Kidney (tissue), 14 donors: Measurements from ENCODE around the gene ERBB4. TPM values are rescaled to one million over a fixed set of nuclear protein-coding genes. Genes with fewer than 3 reads are reported as not detected.

Experiments used
- DNase-seq, 5 donors: peaks; one replicate each; pipeline ENCODE4 v3.0.0-alpha.2; 2013 to 2020
- FAIRE-seq: peaks from 2 replicates; lab custom pipeline; 2012; peaks lifted over from hg19 to GRCh38; lab: Jason Lieb, UNC
- H3K27ac ChIP-seq, 2 donors: one replicate each; pipeline ENCODE4 v1.7.0; 2013; ENCODE audit warnings: low read depth in 2 of 2, low read length in 2 of 2, inconsistent platforms in 1 of 2
- H3K27me3 ChIP-seq: one replicate; pipeline ENCODE4 v1.7.1; 2013; ENCODE audit warnings: low read length, inconsistent platforms; ENCODE audit not compliant: control insufficient read depth, insufficient read depth
- H3K36me3 ChIP-seq, 3 donors: one replicate each; pipeline versions ENCODE4 v1.7.0 to v1.7.1; 2013; ENCODE audit warnings: low read length in 3 of 3, control low read depth in 1 of 3, inconsistent platforms in 1 of 3; ENCODE audit not compliant: insufficient read depth in 3 of 3, control insufficient read depth in 2 of 3
- H3K4me1 ChIP-seq, 3 donors: one replicate each; pipeline versions ENCODE4 v1.7.0 to v1.7.1; 2013; ENCODE audit warnings: low read length in 3 of 3, inconsistent platforms in 1 of 3, low read depth in 1 of 3; ENCODE audit not compliant: control insufficient read depth in 2 of 3, insufficient read depth in 2 of 3
- H3K4me3 ChIP-seq, 3 donors: one replicate each; pipeline versions ENCODE4 v1.7.0 to v1.8.1; 2013; ENCODE audit warnings: low read length in 3 of 3, control low read depth in 1 of 3, inconsistent platforms in 1 of 3
- H3K9ac ChIP-seq, 3 donors: one replicate each; pipeline versions ENCODE4 v1.7.0 to v1.7.1; 2013; ENCODE audit warnings: low read length in 3 of 3, control low read depth in 1 of 3, inconsistent platforms in 1 of 3
- H3K9me3 ChIP-seq, 3 donors: one replicate each; pipeline versions ENCODE4 v1.7.0 to v1.7.1; 2013; ENCODE audit warnings: low read length in 3 of 3, control low read depth in 1 of 3, inconsistent platforms in 1 of 3; ENCODE audit not compliant: control insufficient read depth in 2 of 3, insufficient read depth in 1 of 3
- intact Hi-C: fragments of 100-400 bp; cut with DNase I; formaldehyde crosslinking; loops from one replicate; pipeline ENCODE4 v1.11.1; 2022
- polyA plus RNA-seq: library from polyadenylated mRNA; stranded (reverse); fragments of 350-450 nt; fragmentation: Illumina TruSeq; extraction: RNeasy Lipid Tissue Mini Kit (QIAGEN cat#74804); gene quantifications from one replicate; pipeline ENCODE4 v1.2.3, GENCODE V29; 2014; ENCODE audit warnings: low read depth, low replicate concordance; ENCODE audit not compliant: insufficient read depth
- total RNA-seq: library from RNA; stranded (reverse); fragmentation: NEBNext Ultra II Directional; extraction: Animal tissue kit (Norgen Biotek cat#: 25700); gene quantifications from one replicate; pipeline ENCODE4 v1.2.1, GENCODE V29; 2021
- TF ChIP-seq, protein P1 (sequence below): IDR thresholded peaks from 3 replicates; pipeline ENCODE4 v1.5.1; 2012; ENCODE audit warnings: mild to moderate bottlenecking, moderate library complexity, borderline replicate concordance; ENCODE audit not compliant: insufficient read depth; ENCODE audit errors: extremely low read depth
- donor health status: control.
- donor health status: control.
- donor health status: control.
- donor health status: control.
- donor health status: control.
- donor health status: DM: yes; HTN: yes; CAD: no.
- donor health status: Normal renal cell carcinoma (clear cell type).

Gene ERBB4
- total and polyA plus RNA-seq, 2 donors from 2014 or later: 3.9 to 152 TPM

DNA sequence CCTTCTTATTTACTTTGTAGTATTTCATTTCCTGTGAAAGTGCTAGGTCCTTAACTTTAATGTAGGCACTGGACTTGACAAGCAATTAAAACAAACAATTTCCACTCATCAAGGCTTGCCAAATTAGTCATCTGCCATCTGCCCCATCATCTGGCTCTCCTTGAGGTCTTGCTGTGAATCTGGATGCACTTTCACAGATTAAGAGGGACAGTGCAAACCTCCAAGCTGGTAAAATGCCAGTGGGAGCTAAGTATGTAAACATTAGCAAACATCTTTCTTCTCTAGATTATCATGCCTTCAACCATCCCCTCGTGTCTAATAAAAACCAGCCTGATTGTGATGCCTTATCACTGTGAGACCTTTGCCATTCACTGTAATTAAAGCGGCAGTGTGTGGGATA is 402.9 kb downstream of the ERBB4 start:
- Histone ChIP-seq H3K9me3 (no peaks in the 10 kb centered on the region), H3K4me1 (no peaks in the 10 kb centered on the region), H3K9ac (no peak overlapping the region), H3K27ac (no peak overlapping the region), H3K36me3 (no peaks in the 10 kb centered on the region), H3K27me3 (no peaks in the 10 kb centered on the region), H3K4me3 (no peak overlapping the region)
- FAIRE-seq (no peak), DNase-seq (no peak)
- TF ChIP-seq, protein P1, sequence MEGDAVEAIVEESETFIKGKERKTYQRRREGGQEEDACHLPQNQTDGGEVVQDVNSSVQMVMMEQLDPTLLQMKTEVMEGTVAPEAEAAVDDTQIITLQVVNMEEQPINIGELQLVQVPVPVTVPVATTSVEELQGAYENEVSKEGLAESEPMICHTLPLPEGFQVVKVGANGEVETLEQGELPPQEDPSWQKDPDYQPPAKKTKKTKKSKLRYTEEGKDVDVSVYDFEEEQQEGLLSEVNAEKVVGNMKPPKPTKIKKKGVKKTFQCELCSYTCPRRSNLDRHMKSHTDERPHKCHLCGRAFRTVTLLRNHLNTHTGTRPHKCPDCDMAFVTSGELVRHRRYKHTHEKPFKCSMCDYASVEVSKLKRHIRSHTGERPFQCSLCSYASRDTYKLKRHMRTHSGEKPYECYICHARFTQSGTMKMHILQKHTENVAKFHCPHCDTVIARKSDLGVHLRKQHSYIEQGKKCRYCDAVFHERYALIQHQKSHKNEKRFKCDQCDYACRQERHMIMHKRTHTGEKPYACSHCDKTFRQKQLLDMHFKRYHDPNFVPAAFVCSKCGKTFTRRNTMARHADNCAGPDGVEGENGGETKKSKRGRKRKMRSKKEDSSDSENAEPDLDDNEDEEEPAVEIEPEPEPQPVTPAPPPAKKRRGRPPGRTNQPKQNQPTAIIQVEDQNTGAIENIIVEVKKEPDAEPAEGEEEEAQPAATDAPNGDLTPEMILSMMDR: no peak
- intact Hi-C loops: no loop called here

DNA sequence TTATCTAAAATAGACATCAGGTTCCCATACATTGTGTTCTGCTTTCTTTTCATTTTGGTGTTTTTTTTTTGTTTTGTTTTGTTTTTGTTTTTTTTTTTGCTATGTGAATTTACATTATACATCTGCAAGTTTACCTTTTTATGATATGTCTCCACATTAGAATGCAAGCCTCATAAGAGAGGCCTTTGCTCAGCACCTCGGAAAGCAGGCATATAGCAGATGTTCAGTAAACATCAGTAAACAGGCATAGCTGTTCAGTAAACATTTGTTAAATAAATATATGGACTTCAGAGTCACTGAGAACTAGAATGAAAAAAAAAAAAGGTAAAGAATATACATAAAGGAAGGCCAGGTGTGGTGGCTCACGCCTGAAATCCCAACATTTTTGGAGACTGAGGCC is 405.3 kb downstream of the ERBB4 start:
- H3K9ac ChIP-seq: no peak overlapping the region
- H3K36me3 ChIP-seq: no peaks in the 10 kb centered on the region
- intact Hi-C loops: no loop called here
- no peak overlapping the region for H3K27ac ChIP-seq
- FAIRE-seq (no peak), DNase-seq (no peak)
- TF ChIP-seq, protein P1: no peak
- no peak overlapping the region for H3K4me3 ChIP-seq
- H3K4me1 ChIP-seq: no peaks in the 10 kb centered on the region
- no peaks in the 10 kb centered on the region for H3K9me3 ChIP-seq
- H3K27me3 ChIP-seq: no peaks in the 10 kb centered on the region

DNA sequence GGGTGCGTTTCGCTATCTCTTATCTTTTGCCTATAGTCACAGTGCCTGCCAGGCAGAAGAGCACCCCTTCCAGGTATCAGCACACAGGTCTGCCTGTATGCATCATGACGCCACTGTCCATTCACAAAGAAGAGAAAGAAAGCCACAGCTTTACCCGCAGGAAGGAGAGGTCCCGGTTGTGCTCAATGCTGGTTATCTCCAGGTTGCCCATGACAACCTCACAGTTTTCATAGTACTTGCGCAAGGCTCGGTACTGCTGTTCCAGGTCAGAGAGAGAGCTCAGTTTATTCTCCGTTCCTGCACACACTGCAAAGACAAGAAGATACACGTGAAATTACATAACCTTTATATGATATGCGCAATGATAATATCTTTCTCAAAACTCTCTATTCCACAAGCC is 414.0 kb downstream of the ERBB4 start:
- H3K36me3 ChIP-seq: no peaks in the 10 kb centered on the region
- H3K27me3 ChIP-seq: no peaks in the 10 kb centered on the region
- no peak for DNase-seq
- no peak for FAIRE-seq
- intact Hi-C loops: no loop called here
- no peaks in the 10 kb centered on the region for H3K9me3 ChIP-seq
- H3K4me3 ChIP-seq: no peak overlapping the region
- TF ChIP-seq, protein P1: no peak
- H3K27ac ChIP-seq: no peak overlapping the region
- H3K9ac ChIP-seq: no peak overlapping the region
- no peaks in the 10 kb centered on the region for H3K4me1 ChIP-seq

DNA sequence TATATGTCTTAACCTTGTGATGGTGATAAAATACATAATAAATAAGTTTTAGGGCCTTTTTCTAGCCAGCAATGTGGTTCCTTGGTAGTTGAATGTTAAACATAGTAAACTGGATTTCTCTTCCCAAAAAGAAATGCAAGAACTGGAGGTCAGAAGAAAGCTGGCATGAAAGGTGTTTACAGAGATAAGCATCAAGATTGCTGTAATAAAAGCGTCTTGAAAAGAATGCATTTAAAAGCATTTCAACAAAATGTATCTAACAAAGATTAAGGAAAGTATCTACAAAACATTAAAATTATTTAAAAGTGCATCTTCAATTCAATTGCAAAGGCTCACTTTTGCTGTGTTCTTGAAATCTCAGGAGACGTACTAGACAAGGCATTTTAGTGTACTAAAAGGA is 419.0 kb downstream of the ERBB4 start:
- FAIRE-seq (no peak), DNase-seq (no peak)
- no peaks in the 10 kb centered on the region for H3K4me1 ChIP-seq
- intact Hi-C loops: no loop called here
- H3K9me3 ChIP-seq: no peaks in the 10 kb centered on the region
- H3K4me3 ChIP-seq: no peak overlapping the region
- no peak overlapping the region for H3K27ac ChIP-seq
- H3K27me3 ChIP-seq: no peaks in the 10 kb centered on the region
- no peaks in the 10 kb centered on the region for H3K36me3 ChIP-seq
- TF ChIP-seq, protein P1: no peak
- H3K9ac ChIP-seq: no peak overlapping the region
